ENCODE data around the gene FGF3. TPM values are rescaled to one million over a fixed set of nuclear protein-coding genes. Genes with fewer than 3 reads are reported as not detected.

The FGF3 gene
- total and polyA plus RNA-seq, 2 experiments from 2014 or later: 0.77 TPM; not detected in 1

DNA sequence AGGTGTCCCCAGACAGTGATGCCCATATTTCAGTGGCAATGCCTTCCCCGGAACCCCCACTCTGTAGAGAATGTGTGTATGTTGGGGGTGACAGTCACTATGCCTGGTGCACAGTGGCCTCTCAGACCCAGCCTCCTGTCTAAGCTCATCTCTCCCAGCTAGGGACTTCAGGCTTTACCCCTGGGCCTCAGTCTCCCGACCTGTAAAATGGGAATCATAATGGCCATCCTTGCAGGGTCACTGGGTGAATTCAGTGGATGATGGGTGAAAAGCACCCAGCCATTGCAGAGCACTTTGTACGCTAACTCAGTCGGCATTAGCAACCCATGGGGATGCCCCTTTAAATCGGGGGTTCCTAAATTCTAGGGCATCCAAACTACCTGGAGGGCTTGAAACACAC lies 18.9 kb downstream of the FGF3 start:
- Histone ChIP-seq H3K9me3 (ENCODE audit: low read depth) (no peaks in the 10 kb centered on the region), H3K4me1 (ENCODE audit: low read depth) (peaks cover 12% of the 10 kb centered on the region), H3K27ac (no peak overlapping the region), H3K36me3 (no peaks in the 10 kb centered on the region), H3K27me3 (no peaks in the 10 kb centered on the region), H3K4me3 (no peak overlapping the region)
- DNase-seq (ENCODE audit: low read depth in 1 of 2, low spot score in 1 of 2): no peak
- TF ChIP-seq, protein P1, sequence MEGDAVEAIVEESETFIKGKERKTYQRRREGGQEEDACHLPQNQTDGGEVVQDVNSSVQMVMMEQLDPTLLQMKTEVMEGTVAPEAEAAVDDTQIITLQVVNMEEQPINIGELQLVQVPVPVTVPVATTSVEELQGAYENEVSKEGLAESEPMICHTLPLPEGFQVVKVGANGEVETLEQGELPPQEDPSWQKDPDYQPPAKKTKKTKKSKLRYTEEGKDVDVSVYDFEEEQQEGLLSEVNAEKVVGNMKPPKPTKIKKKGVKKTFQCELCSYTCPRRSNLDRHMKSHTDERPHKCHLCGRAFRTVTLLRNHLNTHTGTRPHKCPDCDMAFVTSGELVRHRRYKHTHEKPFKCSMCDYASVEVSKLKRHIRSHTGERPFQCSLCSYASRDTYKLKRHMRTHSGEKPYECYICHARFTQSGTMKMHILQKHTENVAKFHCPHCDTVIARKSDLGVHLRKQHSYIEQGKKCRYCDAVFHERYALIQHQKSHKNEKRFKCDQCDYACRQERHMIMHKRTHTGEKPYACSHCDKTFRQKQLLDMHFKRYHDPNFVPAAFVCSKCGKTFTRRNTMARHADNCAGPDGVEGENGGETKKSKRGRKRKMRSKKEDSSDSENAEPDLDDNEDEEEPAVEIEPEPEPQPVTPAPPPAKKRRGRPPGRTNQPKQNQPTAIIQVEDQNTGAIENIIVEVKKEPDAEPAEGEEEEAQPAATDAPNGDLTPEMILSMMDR (IDR thresholded peaks at IDR 0.05; ENCODE audit: low read depth, low read length): no peak

DNA sequence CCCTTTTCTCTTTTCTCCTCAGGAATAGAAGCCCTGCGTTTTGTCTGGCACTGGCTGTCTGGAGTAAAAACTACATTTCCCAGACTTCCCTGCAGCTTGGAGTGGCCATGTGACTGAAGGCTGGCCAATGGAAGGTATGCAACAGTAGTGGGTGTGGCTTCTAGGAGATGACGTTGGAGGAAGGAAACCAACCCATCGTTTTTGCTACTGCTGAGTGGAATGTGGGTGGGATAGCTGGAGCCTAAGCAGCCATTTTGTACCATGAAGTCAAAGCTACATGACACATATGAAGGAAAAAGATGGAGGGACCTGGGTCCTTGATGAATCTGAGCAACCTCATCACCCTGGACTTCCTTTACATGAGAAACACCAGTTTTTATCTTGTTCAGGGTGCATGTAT lies 19.6 kb downstream of the FGF3 start:
- no peak overlapping the region for H3K27ac ChIP-seq
- TF ChIP-seq, protein P1 (IDR thresholded peaks at IDR 0.05; ENCODE audit: low read depth, low read length): no peak
- no peaks in the 10 kb centered on the region for H3K9me3 ChIP-seq (ENCODE audit: low read depth)
- peaks cover 5% of the 10 kb centered on the region for H3K4me1 ChIP-seq (ENCODE audit: low read depth)
- H3K4me3 ChIP-seq: no peak overlapping the region
- peak in 1 of 2 donors; percentile 29 for DNase-seq (ENCODE audit: low read depth in 1 of 2, low spot score in 1 of 2)
- no peaks in the 10 kb centered on the region for H3K36me3 ChIP-seq
- no peaks in the 10 kb centered on the region for H3K27me3 ChIP-seq

DNA sequence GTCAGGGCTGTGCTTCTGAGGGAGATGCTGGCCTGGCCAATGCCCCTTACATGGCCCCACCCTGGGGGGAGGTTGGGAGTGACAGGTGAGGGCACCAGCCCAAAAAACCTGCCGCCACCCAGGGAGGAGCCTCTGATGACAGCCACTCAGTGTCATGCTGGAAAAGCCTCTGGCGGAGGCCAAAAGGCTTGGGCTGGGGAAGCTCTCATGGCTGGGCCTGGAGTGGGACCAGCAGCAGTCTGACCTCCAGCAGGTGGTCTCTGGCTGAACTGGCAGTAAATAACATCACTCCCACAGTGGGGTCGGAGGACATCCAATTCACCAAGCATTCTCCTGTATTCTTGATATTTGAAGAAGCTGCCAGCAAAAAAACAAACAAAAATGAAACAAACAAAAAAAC lies 20.1 kb downstream of the FGF3 start:
- Histone ChIP-seq H3K9me3 (ENCODE audit: low read depth) (no peaks in the 10 kb centered on the region), H3K27ac (no peak overlapping the region), H3K36me3 (no peaks in the 10 kb centered on the region), H3K4me1 (ENCODE audit: low read depth) (peaks cover under 1% of the 10 kb centered on the region), H3K27me3 (no peaks in the 10 kb centered on the region), H3K4me3 (no peak overlapping the region)
- DNase-seq (ENCODE audit: low read depth in 1 of 2, low spot score in 1 of 2): no peak
- TF ChIP-seq, protein P1 (IDR thresholded peaks at IDR 0.05; ENCODE audit: low read depth, low read length): no peak

DNA sequence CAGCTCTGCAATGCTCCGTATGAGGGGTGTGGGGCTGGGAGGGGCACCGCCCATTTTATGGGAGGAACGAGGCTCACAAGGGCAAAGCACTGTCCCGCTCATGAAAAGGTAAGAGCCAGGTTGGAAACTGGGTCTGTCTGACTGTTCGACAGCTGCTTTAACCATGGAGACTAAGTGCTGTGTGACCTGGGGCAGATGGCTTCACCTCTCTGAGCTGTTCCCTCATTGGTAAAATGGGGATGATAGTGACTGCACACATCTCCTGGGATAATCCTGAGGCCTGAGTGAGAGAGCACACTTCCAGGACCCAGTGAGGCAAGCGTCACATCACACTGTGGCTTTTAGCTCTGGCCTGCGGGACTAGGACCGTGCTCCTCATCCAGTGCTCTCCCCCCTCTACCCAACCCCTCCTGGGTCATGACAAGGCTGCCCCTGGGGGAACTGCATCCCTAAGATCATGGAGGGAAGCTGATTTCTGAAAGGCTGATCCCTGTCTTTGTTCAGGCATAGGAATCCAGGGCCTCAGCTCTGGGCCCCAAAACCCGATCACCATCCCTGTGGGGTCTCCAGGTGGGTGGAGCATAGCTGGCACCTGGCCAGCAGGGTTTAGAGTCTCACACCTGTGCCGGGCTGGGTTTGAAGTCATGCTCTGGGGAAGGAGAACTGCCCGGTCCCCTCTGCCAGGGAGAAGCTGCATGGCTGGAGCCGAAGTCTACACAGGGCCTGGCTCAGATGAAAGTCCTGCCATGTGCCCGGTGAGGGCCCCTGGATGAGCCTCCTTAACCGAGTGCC lies 21.3 kb downstream of the FGF3 start:
- DNase-seq (ENCODE audit: low read depth in 1 of 2, low spot score in 1 of 2): no peak
- Histone ChIP-seq H3K27ac (no peak overlapping the region), H3K4me3 (no peak overlapping the region), H3K4me1 (ENCODE audit: low read depth) (no peaks in the 10 kb centered on the region), H3K9me3 (ENCODE audit: low read depth) (no peaks in the 10 kb centered on the region), H3K27me3 (no peaks in the 10 kb centered on the region), H3K36me3 (no peaks in the 10 kb centered on the region)
- TF ChIP-seq, protein P1 (IDR thresholded peaks at IDR 0.05; ENCODE audit: low read depth, low read length): no peak

DNA sequence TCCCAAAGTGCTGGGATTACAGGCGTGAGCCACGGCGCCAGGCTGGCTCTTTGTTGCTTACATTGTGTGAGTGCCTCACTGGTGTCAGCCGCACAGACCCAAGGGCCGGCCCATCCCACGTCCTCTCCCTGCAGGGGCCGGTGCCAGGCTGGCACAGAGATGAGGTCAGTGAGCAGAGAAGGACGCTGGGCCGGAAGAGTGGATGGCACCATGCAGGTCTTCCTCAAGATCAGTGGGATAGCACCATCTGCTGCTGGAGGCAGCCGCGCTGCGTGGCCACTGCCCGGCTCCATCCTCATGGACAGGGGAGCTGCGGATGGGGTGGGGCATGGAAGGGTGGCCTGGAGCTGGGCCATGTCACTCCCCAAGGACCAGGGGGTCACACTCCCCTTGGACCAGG lies 22.1 kb downstream of the FGF3 start:
- Histone ChIP-seq H3K4me1 (ENCODE audit: low read depth) (no peaks in the 10 kb centered on the region), H3K27ac (no peak overlapping the region), H3K4me3 (no peak overlapping the region), H3K36me3 (no peaks in the 10 kb centered on the region), H3K27me3 (no peaks in the 10 kb centered on the region), H3K9me3 (ENCODE audit: low read depth) (no peaks in the 10 kb centered on the region)
- DNase-seq (ENCODE audit: low read depth in 1 of 2, low spot score in 1 of 2): no peak
- TF ChIP-seq, protein P1 (IDR thresholded peaks at IDR 0.05; ENCODE audit: low read depth, low read length): no peak

Data from cardiac muscle cell (in vitro differentiated cells and primary cell).